HCT116 (cell line): ENCODE data around the gene ADPRHL1.

ENCODE experiments used
- CEBPB ChIP-seq: IDR thresholded peaks from 2 replicates; pipeline ENCODE4 v1.6.1; 2012; ENCODE audit warnings: low read depth
- EZH2 ChIP-seq: fragments of 200-600 bp; sonication (generic); IDR thresholded peaks from 2 replicates; pipeline ENCODE4 v1.6.1; 2017; ENCODE audit warnings: antibody characterized with exemption, mixed run types
- EZH2phosphoT487 ChIP-seq: fragments of 200-600 bp; IDR thresholded peaks from 2 replicates; pipeline ENCODE4 v1.6.1; 2018; ENCODE audit warnings: antibody characterized with exemption, borderline replicate concordance
- JUND ChIP-seq: IDR thresholded peaks from 2 replicates; pipeline ENCODE4 v1.6.1; 2012
- POLR2A ChIP-seq: IDR thresholded peaks from 2 replicates; pipeline ENCODE4 v1.7.0; 2011; ENCODE audit warnings: borderline replicate concordance; ENCODE audit not compliant: insufficient read depth, insufficient read length; ENCODE audit errors: extremely low read depth
- POLR2AphosphoS5 ChIP-seq: IDR thresholded peaks from 2 replicates; pipeline ENCODE4 v1.6.1; 2011; ENCODE audit warnings: mild to moderate bottlenecking, low read depth, low read length, moderate library complexity
- RAD21 ChIP-seq: IDR thresholded peaks from 2 replicates; pipeline ENCODE4 v1.6.1; 2012; ENCODE audit warnings: low read depth, mild to moderate bottlenecking
- TCF7L2 ChIP-seq: IDR thresholded peaks from 2 replicates; pipeline ENCODE4 v1.7.0; 2011; ENCODE audit warnings: borderline replicate concordance, inconsistent platforms; ENCODE audit not compliant: insufficient read depth, insufficient read length; ENCODE audit errors: extremely low read depth
- YY1 ChIP-seq: IDR thresholded peaks from 2 replicates; pipeline ENCODE4 v1.6.1; 2011; ENCODE audit warnings: low read length, low read depth, moderate library complexity, mild to moderate bottlenecking; ENCODE audit not compliant: insufficient replicate concordance; ENCODE audit errors: extremely low read depth
- ZNF274 ChIP-seq: fragments of 200-500 bp; sonication (Bioruptor generic); IDR thresholded peaks from 2 replicates; pipeline ENCODE4 v1.6.1; 2014; ENCODE audit warnings: mild to moderate bottlenecking, low read depth, low read length, inconsistent platforms
- TF ChIP-seq, protein P1 (sequence below), 3 experiments: fragments of 200-600 bp in 1 of 3; sonication (generic) in 1 of 3; IDR thresholded peaks in 2 of 3; conservative IDR thresholded peaks in 1 of 3; 2 replicates each; pipeline ENCODE4 v1.5.1; 2012 to 2017; ENCODE audit warnings: low read depth in 2 of 3, low read length in 2 of 3, antibody characterized with exemption in 1 of 3, borderline replicate concordance in 1 of 3, control low read depth in 1 of 3, mild to moderate bottlenecking in 1 of 3, mixed read lengths in 1 of 3, mixed run types in 1 of 3, moderate library complexity in 1 of 3; ENCODE audit not compliant: insufficient read depth in 1 of 3
- TF ChIP-seq, protein P2 (sequence below): IDR thresholded peaks from 2 replicates; pipeline ENCODE4 v1.6.1; 2012
- TF ChIP-seq, protein P3 (sequence below): IDR thresholded peaks from 2 replicates; pipeline ENCODE4 v1.6.1; 2011; ENCODE audit warnings: mild to moderate bottlenecking, low read length, moderate library complexity; ENCODE audit not compliant: insufficient replicate concordance; ENCODE audit errors: extremely low read depth

DNA sequence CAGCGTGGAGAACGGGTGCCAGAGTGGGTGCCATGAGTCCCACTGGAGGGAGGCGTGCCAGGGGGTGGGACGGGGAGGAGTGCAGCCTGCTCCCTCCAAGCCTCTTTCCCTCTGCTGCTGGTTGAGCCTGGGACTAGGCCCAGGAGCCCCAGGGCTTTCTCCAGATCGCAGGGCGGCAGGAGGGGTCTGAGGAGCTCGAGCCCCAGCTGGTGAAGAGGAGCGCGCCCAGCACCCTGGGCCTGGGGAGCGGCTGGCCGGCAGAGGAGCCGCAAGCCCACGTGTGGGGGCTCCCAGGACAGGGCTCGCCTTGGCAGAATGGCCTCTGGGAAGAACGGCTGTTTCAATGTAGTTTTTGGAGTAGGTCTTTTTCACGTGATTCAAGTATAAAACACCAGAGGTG is 49.4 kb upstream of the ADPRHL1 start:
- TF ChIP-seq, protein P1, sequence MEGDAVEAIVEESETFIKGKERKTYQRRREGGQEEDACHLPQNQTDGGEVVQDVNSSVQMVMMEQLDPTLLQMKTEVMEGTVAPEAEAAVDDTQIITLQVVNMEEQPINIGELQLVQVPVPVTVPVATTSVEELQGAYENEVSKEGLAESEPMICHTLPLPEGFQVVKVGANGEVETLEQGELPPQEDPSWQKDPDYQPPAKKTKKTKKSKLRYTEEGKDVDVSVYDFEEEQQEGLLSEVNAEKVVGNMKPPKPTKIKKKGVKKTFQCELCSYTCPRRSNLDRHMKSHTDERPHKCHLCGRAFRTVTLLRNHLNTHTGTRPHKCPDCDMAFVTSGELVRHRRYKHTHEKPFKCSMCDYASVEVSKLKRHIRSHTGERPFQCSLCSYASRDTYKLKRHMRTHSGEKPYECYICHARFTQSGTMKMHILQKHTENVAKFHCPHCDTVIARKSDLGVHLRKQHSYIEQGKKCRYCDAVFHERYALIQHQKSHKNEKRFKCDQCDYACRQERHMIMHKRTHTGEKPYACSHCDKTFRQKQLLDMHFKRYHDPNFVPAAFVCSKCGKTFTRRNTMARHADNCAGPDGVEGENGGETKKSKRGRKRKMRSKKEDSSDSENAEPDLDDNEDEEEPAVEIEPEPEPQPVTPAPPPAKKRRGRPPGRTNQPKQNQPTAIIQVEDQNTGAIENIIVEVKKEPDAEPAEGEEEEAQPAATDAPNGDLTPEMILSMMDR (IDR thresholded peaks at IDR 0.05 in 2 of 3, conservative IDR thresholded peaks at IDR 0.05 in 1 of 3; ENCODE audit: borderline replicate concordance in 1 of 3, insufficient read depth in 1 of 3, low read depth in 2 of 3, low read length in 2 of 3) = no peak
- TF ChIP-seq RAD21 = no peak
- TF ChIP-seq, protein P2, sequence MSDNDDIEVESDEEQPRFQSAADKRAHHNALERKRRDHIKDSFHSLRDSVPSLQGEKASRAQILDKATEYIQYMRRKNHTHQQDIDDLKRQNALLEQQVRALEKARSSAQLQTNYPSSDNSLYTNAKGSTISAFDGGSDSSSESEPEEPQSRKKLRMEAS = no peak
- no peak for TF ChIP-seq POLR2A
- TF ChIP-seq ZNF274 = no peak
- TF ChIP-seq TCF7L2 = no peak
- no peak for TF ChIP-seq POLR2AphosphoS5
- TF ChIP-seq EZH2 = no peak
- TF ChIP-seq CEBPB = no peak
- no peak for TF ChIP-seq YY1
- no peak for TF ChIP-seq EZH2phosphoT487
- TF ChIP-seq, protein P3, sequence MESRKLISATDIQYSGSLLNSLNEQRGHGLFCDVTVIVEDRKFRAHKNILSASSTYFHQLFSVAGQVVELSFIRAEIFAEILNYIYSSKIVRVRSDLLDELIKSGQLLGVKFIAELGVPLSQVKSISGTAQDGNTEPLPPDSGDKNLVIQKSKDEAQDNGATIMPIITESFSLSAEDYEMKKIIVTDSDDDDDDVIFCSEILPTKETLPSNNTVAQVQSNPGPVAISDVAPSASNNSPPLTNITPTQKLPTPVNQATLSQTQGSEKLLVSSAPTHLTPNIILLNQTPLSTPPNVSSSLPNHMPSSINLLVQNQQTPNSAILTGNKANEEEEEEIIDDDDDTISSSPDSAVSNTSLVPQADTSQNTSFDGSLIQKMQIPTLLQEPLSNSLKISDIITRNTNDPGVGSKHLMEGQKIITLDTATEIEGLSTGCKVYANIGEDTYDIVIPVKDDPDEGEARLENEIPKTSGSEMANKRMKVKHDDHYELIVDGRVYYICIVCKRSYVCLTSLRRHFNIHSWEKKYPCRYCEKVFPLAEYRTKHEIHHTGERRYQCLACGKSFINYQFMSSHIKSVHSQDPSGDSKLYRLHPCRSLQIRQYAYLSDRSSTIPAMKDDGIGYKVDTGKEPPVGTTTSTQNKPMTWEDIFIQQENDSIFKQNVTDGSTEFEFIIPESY = no peak
- TF ChIP-seq JUND = no peak
